ENCODE results near the gene ARHGEF10L.

ARHGEF10L gene

DNA sequence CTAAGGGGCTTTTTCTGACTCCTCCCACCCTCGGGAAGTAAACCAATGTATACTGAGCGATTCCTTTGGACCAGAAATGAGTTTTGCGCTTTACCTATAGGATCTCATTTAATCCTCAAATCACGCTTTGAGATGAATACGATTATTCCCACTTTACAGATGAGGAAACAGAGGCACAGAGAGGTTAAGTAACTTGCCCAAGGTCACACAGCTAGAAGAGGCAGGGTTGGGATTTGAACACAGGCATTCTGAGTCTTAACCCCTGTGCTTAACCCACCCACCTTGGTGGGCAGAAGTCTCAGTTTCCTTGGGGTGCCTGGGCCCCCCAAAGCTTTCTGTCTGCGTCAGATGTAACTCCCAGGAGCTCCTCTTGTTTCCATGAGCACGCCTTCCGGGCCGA, 129.8 kb downstream of the ARHGEF10L start:
- TF ChIP-seq CTCF (IDR thresholded peaks at IDR 0.05; ENCODE audit: insufficient read depth, low read depth, low read length, missing control alignments): no peak
- H3K4me3 ChIP-seq (ENCODE audit: low read depth, low read length): no peak overlapping the region
- DNase-seq (ENCODE audit: low read depth): no peak

DNA sequence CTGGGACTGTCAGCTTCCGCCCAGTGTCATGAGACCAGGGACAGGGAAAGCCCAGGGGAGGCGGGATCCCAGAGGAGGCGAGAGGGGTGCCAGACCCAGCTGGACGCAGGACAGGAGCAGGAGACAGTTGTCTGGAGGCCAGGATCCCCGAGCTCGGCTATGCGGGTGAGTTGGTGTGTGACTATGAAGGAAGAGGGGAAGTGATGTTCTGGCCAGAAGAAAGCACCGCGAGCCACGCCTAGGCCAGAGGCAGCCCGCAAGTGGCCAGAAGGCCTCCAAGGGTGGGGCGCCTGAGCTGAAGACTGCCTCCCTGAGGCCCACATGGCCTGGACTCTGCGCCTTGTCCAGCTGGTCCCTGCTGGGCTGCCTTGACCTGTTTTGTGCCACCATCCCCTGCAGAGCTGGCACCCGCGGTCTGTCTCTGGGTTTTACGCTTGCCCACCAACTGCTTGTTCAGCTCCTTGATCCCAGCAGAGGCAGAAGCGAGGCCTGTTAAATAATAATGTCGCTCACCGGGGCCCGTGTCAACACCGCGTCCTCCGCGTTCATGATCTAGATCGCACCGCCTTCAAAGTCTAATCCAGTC, 130.5 kb downstream of the ARHGEF10L start:
- no peak for DNase-seq (ENCODE audit: low read depth)
- H3K4me3 ChIP-seq (ENCODE audit: low read depth, low read length): no peak overlapping the region
- no peak for TF ChIP-seq CTCF (IDR thresholded peaks at IDR 0.05; ENCODE audit: insufficient read depth, low read depth, low read length, missing control alignments)

GRCh38 chr1:17670587-17671313, 131.3 kb downstream of the ARHGEF10L start:
- no peak overlapping the region for H3K4me3 ChIP-seq (ENCODE audit: low read depth, low read length)
- no peak for DNase-seq (ENCODE audit: low read depth)
- TF ChIP-seq CTCF (IDR thresholded peaks at IDR 0.05; ENCODE audit: insufficient read depth, low read depth, low read length, missing control alignments): no peak

GRCh38 chr1:17671314-17671705, 131.8 kb downstream of the ARHGEF10L start:
- DNase-seq (ENCODE audit: low read depth): no peak
- no peak for TF ChIP-seq CTCF (IDR thresholded peaks at IDR 0.05; ENCODE audit: insufficient read depth, low read depth, low read length, missing control alignments)
- H3K4me3 ChIP-seq (ENCODE audit: low read depth, low read length): no peak overlapping the region

GRCh38 chr1:17671741-17672140, 132.2 kb downstream of the ARHGEF10L start:
- no peak overlapping the region for H3K4me3 ChIP-seq (ENCODE audit: low read depth, low read length)
- TF ChIP-seq CTCF (IDR thresholded peaks at IDR 0.05; ENCODE audit: insufficient read depth, low read depth, low read length, missing control alignments): no peak
- DNase-seq (ENCODE audit: low read depth): peak; percentile 27

- TF ChIP-seq CTCF (IDR thresholded peaks at IDR 0.05; ENCODE audit: insufficient read depth, low read depth, low read length, missing control alignments): no peak
- H3K4me3 ChIP-seq (ENCODE audit: low read depth, low read length): no peak overlapping the region
- no peak for DNase-seq (ENCODE audit: low read depth)
Observed at GRCh38 chr1:17672226-17672625, 132.7 kb downstream of the ARHGEF10L start.
